HepG2 (cell line): ENCODE results near the gene COL8A2. TPM values are rescaled to one million over a fixed set of nuclear protein-coding genes. Genes with fewer than 3 reads are reported as not detected.

Experiments
- ATAC-seq: fragments of 200-7000 bp; cut with Tn5 transposase; 3 replicates; pipeline ENCODE4 v1.9.1; 2020; ENCODE audit warnings: mild to moderate bottlenecking, moderate library complexity
- BruUV-seq: library from RNA; stranded (reverse); fragments of 400-500 nt; replicated peaks from 2 replicates; lab custom pipeline; 2021; lab: Mats Ljungman, UMichigan
- CTCF ChIA-PET: fragments of 300-600 bp; formaldehyde crosslinking; extraction: SDS; loops from one replicate; lab custom pipeline; 2021; ENCODE audit warnings: low total read pairs, inconsistent platforms, low intra/inter-chr PET ratio; lab: Yijun Ruan, JAX
- POLR2A ChIA-PET: fragments of 350-600 bp; sonication (Branson Sonifier 250); formaldehyde crosslinking; loops from one replicate; lab custom pipeline; 2020; ENCODE audit warnings: antibody characterized with exemption, inconsistent platforms; lab: Yijun Ruan, JAX
- DNase-seq: peaks from one replicate; pipeline ENCODE4 v3.0.0-alpha.2; 2015; ENCODE audit warnings: low spot score
- FAIRE-seq: peaks from 3 replicates; lab custom pipeline; 2011; peaks lifted over from hg19 to GRCh38; lab: Jason Lieb, UNC
- H2AFZ ChIP-seq: one replicate; pipeline ENCODE4 v1.6.1; 2011; ENCODE audit warnings: low read length, inconsistent platforms
- H3K27ac ChIP-seq: fragments of 300-600 bp; 3 replicates; pipeline ENCODE4 v1.8.0; 2011; ENCODE audit warnings: mixed run types, mild to moderate bottlenecking, mixed read lengths, low read length, inconsistent platforms; ENCODE audit not compliant: insufficient read depth; ENCODE audit errors: extremely low read length
- H3K27me3 ChIP-seq, 2 experiments: fragments of 200-600 bp in 1 of 2; 2 replicates in 1 of 2; 3 replicates in 1 of 2; pipeline versions ENCODE4 v1.6.0 to v1.8.0; 2011; ENCODE audit warnings: low read length in 2 of 2, mild to moderate bottlenecking in 2 of 2, moderate library complexity in 2 of 2, inconsistent platforms in 1 of 2; ENCODE audit not compliant: insufficient read depth in 2 of 2, control insufficient read depth in 1 of 2
- H3K36me3 ChIP-seq, 2 experiments: fragments of 200-600 bp in 1 of 2; replicated peaks in 1 of 2; 2 replicates in 1 of 2; 3 replicates in 1 of 2; pipeline versions ENCODE4 v1.5.1 to v1.8.0; 2011; ENCODE audit warnings: low read length in 2 of 2, inconsistent platforms in 1 of 2; ENCODE audit not compliant: insufficient read depth in 2 of 2, control insufficient read depth in 1 of 2
- H3K4me1 ChIP-seq: 2 replicates; pipeline ENCODE4 v1.5.1; 2012; ENCODE audit warnings: low read length, inconsistent platforms; ENCODE audit not compliant: insufficient read depth
- H3K4me2 ChIP-seq: 2 replicates; pipeline ENCODE4 v1.6.0; 2011; ENCODE audit warnings: low read depth, low read length, inconsistent platforms
- H3K4me3 ChIP-seq, 3 experiments: fragments of 200-600 bp in 1 of 3; sonication (generic), shearing (Covaris generic) in 1 of 3; replicated peaks in 1 of 3; 2 replicates each; pipeline ENCODE4 v1.5.1; 2011 to 2016; ENCODE audit warnings: low read length in 3 of 3, inconsistent platforms in 2 of 3, low read depth in 2 of 3, mild to moderate bottlenecking in 2 of 3, control low read depth in 1 of 3, mixed read lengths in 1 of 3; ENCODE audit not compliant: insufficient read depth in 1 of 3
- H3K79me2 ChIP-seq: one replicate; pipeline ENCODE4 v1.6.1; 2011; ENCODE audit warnings: low read length, inconsistent platforms; ENCODE audit not compliant: insufficient read depth
- H3K9ac ChIP-seq: 2 replicates; pipeline ENCODE4 v1.6.0; 2011; ENCODE audit warnings: mild to moderate bottlenecking, low read depth, low read length, inconsistent platforms; ENCODE audit not compliant: insufficient read depth
- H3K9me3 ChIP-seq: 2 replicates; pipeline ENCODE4 v1.5.1; 2012; ENCODE audit warnings: mild to moderate bottlenecking, low read length
- H4K20me1 ChIP-seq: 2 replicates; pipeline ENCODE4 v1.6.0; 2011; ENCODE audit warnings: inconsistent platforms, mild to moderate bottlenecking, low read length, moderate library complexity; ENCODE audit not compliant: insufficient read depth
- BRD4 ChIP-seq: sonication (generic); formaldehyde crosslinking; IDR thresholded peaks from 2 replicates; pipeline ENCODE4 v1.4.0; 2020; ENCODE audit warnings: missing genetic modification reagents
- ELF3 ChIP-seq: IDR thresholded peaks from 2 replicates; pipeline ENCODE4 v1.6.1; 2016; ENCODE audit warnings: missing genetic modification reagents, missing compliant biosample characterization
- HES4 ChIP-seq: sonication (generic); formaldehyde crosslinking; IDR thresholded peaks from 2 replicates; pipeline ENCODE4 v1.9.0; 2021; ENCODE audit warnings: mild to moderate bottlenecking, missing genetic modification reagents, borderline replicate concordance
- HOXD1 ChIP-seq: sonication (generic); formaldehyde crosslinking; IDR thresholded peaks from 2 replicates; pipeline ENCODE4 v1.5.0; 2020; ENCODE audit warnings: missing genetic modification reagents
- MYNN ChIP-seq: sonication (generic); formaldehyde crosslinking; IDR thresholded peaks from 2 replicates; pipeline ENCODE4 v1.4.0; 2020; ENCODE audit warnings: mild to moderate bottlenecking, low read depth, missing genetic modification reagents
- NR2C2 ChIP-seq: sonication (generic); formaldehyde crosslinking; IDR thresholded peaks from 2 replicates; pipeline ENCODE4 v1.4.0; 2020; ENCODE audit warnings: missing genetic modification reagents, mild to moderate bottlenecking, moderate library complexity, borderline replicate concordance
- RAD51 ChIP-seq: fragments of 450-650 bp; IDR thresholded peaks from 2 replicates; pipeline ENCODE4 v1.6.1; 2016; ENCODE audit warnings: borderline replicate concordance
- TCF7L2 ChIP-seq: IDR thresholded peaks from 2 replicates; pipeline ENCODE4 v1.6.1; 2011; ENCODE audit warnings: mild to moderate bottlenecking, low read depth, low read length, moderate library complexity
- ZNF317 ChIP-seq: sonication (generic); formaldehyde crosslinking; IDR thresholded peaks from 2 replicates; pipeline ENCODE4 v1.5.0; 2020; ENCODE audit warnings: mild to moderate bottlenecking, missing genetic modification reagents
- ZNF567 ChIP-seq: sonication (generic); formaldehyde crosslinking; IDR thresholded peaks from 2 replicates; pipeline ENCODE4 v1.8.1; 2023; ENCODE audit warnings: mild to moderate bottlenecking, missing genetic modification reagents, borderline replicate concordance
- ZNF570 ChIP-seq: sonication (generic); formaldehyde crosslinking; IDR thresholded peaks from 2 replicates; pipeline ENCODE4 v1.4.0; 2020; ENCODE audit warnings: mild to moderate bottlenecking, missing genetic modification reagents, borderline replicate concordance
- ZNF577 ChIP-seq: sonication (generic); formaldehyde crosslinking; IDR thresholded peaks from 2 replicates; pipeline ENCODE4 v1.4.0; 2020; ENCODE audit warnings: mild to moderate bottlenecking, low read depth, missing genetic modification reagents, borderline replicate concordance
- WGBS: methylation state at CpG from one replicate; pipeline ENCODE4 v1.1.6; 2017; ENCODE audit warnings: low lambda C conversion rate; 5-methylcytosine and 5-hydroxymethylcytosine counted together
- in situ Hi-C: cut with HindIII; loops from 2 replicates; pipeline ENCODE4 v1.10.0; 2017; ENCODE audit warnings: low pct_unique_long_range_greater_than_20kb; ENCODE audit not compliant: extremely low pct_ligation_motif_present
- intact Hi-C: fragments of 100-400 bp; cut with micrococcal nuclease; formaldehyde crosslinking; loops from one replicate; pipeline ENCODE4 v1.10.0; 2022; ENCODE audit not compliant: unreplicated experiment
- polyA plus RNA-seq, 8 experiments: library from polyadenylated mRNA; depleted of rRNA in 3 of 8; stranded (reverse) in 7 of 8; unstranded in 1 of 8; fragments of >200 nt; fragmentation: Illumina TruSeq in 4 of 8; extraction: Trizol in 4 of 8; gene quantifications; 2 replicates each; pipeline versions ENCODE4 v1.2.1 to v1.2.3, GENCODE V29; 2011 to 2016; ENCODE audit warnings: low read depth in 4 of 8, missing spikeins in 1 of 8, mixed read lengths in 1 of 8; ENCODE audit not compliant: insufficient read depth in 1 of 8
- total RNA-seq, 5 experiments: library from RNA; depleted of rRNA; stranded (reverse); fragments of >200 nt; fragmentation: Illumina TruSeq; extraction: Trizol; gene quantifications; 2 replicates each; pipeline ENCODE4 v1.2.3, GENCODE V29; 2016; ENCODE audit warnings: low read depth in 1 of 5
- TF ChIP-seq, protein P1 (sequence below): sonication (generic); formaldehyde crosslinking; IDR thresholded peaks from 2 replicates; pipeline ENCODE4 v1.4.0; 2020; ENCODE audit warnings: low read depth, mild to moderate bottlenecking, missing genetic modification reagents

The COL8A2 gene
- total and polyA plus RNA-seq, 2 of the 13 experiments (the other 11 are each of a cell fraction or from before 2014, with no cell fraction given) = 0.13 to 0.24 TPM

DNA sequence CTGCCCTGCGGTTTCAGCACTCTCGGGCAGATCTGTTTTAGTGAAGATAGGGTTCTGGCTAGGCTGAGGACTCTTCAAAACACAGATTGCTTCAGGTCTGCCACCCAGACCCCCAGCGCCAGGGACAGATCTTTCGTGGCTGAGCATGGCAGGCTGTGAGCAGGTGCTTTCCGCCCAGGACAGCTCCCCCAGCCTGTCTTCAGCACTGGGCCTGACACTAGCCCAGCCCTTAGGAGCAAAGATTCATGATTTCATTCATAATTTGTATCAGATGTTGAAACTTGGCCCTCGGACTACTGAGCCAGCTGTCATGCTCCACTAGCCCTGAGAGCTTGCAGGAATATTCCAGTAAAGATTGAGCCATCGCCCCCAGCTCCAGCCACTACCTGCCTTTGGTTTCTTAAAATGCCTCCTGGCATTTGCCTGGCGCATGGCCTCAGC lies 30.4 kb downstream of the COL8A2 start:
- Histone ChIP-seq H3K9ac (no peak overlapping the region), H3K4me3 (no peak overlapping the region), H3K9me3 (no peaks in the 10 kb centered on the region), H3K36me3 (peaks cover 35 to 51% of the 10 kb centered on the region in 2 experiments), H3K27me3 (no peaks in the 10 kb centered on the region; a peak in 1 of 5 replicates), H3K27ac (no peak overlapping the region), H2AFZ (no peak overlapping the region), H3K4me1 (peaks cover 35% of the 10 kb centered on the region), H3K79me2 (peaks cover 15% of the 10 kb centered on the region), H4K20me1 (0 out of 2 replicates have a peak, but pooled peaks cover 3% of the 10 kb centered on the region), H3K4me2 (no peak overlapping the region)
- DNase-seq = no peak
- TF ChIP-seq MYNN (no peak), HOXD1 (CRISPR knock-in tag) (no peak), ZNF577 (CRISPR knock-in tag) (no peak), ZNF317 (no peak), TCF7L2 (no peak), NR2C2 (CRISPR knock-in tag) (no peak), ZNF570 (no peak), ELF3 (CRISPR knock-in tag) (no peak), HES4 (CRISPR knock-in tag) (no peak), ZNF567 (CRISPR knock-in tag) (no peak), RAD51 (no peak), BRD4 (no peak)
- TF ChIP-seq, protein P1, sequence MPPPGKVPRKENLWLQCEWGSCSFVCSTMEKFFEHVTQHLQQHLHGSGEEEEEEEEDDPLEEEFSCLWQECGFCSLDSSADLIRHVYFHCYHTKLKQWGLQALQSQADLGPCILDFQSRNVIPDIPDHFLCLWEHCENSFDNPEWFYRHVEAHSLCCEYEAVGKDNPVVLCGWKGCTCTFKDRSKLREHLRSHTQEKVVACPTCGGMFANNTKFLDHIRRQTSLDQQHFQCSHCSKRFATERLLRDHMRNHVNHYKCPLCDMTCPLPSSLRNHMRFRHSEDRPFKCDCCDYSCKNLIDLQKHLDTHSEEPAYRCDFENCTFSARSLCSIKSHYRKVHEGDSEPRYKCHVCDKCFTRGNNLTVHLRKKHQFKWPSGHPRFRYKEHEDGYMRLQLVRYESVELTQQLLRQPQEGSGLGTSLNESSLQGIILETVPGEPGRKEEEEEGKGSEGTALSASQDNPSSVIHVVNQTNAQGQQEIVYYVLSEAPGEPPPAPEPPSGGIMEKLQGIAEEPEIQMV (CRISPR knock-in tag) = no peak
- in situ Hi-C loops (loop anchor here (5.0 kb wide), 1 partner anchor 38 kb away; no protein-coding TSS in a partner anchor), intact Hi-C loops (loop anchor here (5.0 kb wide), 1 partner anchor 193 kb away; no protein-coding TSS in a partner anchor)
- 97% methylated on average over 4 of the region's 8 CpGs for WGBS
- ChIA-PET CTCF (no interaction called here), POLR2A (no interaction called here)
- BruUV-seq = no TSS peak
- ATAC-seq = no peak
- no peak for FAIRE-seq
